ENCODE measurements around the gene RGS2. TPM values are rescaled to one million over a fixed set of nuclear protein-coding genes. Genes with fewer than 3 reads are reported as not detected.
A peak's percentile ranks its signal among the peaks of the same experiment; 100 is the strongest.

Gene RGS2
- total and polyA plus RNA-seq, 3 experiments from 2014 or later: 9.4 to 86.3 (median 10.7) TPM

DNA sequence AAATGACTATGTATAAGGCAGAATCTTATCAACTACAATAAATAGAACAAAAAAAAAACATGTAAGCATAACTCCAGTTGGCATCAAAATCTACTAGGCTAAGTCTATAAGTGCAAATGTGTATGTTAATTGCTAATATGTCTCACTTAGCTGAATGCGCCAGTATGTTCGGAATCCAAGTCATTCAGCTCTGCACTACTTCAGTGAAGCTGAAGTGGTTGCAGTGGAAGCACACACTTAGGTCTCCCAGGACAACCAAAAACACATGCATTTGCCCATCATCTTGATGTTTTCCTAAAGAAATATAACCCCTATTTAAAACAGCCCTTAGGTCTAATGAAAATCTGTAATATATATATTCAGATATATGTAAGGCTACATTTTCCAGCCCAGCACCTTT lies 41.0 kb upstream of the RGS2 start:
- H3K9me3 Mint-ChIP-seq: no peaks in the 10 kb centered on the region
- Histone ChIP-seq H3K4me3 (ENCODE audit: low read length) (no peak overlapping the region), H3K36me3 (ENCODE audit: insufficient read depth, low read length) (no peaks in the 10 kb centered on the region), H3K27me3 (ENCODE audit: insufficient read depth, low read length, poor library complexity, severe bottlenecking) (no peaks in the 10 kb centered on the region), H3K9me3 (ENCODE audit: low read length) (no peaks in the 10 kb centered on the region), H3K4me1 (ENCODE audit: insufficient read depth, low read length) (no peaks in the 10 kb centered on the region), H3K27ac (ENCODE audit: low read depth, low read length) (no peak overlapping the region)
- CTCF ChIA-PET: no interaction called here
- H3K4me1 Mint-ChIP-seq: no peaks in the 10 kb centered on the region
- no peaks in the 10 kb centered on the region for H3K36me3 Mint-ChIP-seq
- H3K27ac Mint-ChIP-seq: no peak overlapping the region
- peaks cover 0 to 9% of the 10 kb centered on the region in 2 donors for H3K27me3 Mint-ChIP-seq
- no peak overlapping the region for H3K4me3 Mint-ChIP-seq
- POLR2A ChIA-PET: no interaction called here
- DNase-seq: no peak

DNA sequence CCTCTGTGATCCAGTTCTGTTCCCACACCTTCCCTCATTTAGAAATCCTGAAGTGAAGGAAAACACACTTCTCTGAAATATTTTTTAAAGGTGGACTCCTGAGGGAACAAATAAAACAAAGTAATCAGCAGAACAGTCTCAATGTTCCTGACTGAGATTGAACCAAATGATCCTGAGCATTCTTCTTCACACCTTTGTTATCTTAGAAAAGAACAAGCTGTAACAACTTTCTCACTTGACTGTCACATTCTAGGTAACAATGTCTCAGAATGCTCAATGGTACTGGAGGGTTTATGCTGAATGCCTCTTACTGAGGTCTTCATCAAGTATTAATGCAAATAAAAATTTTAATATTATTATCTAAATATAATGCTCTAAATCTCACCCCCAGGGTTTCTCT lies 40.4 kb upstream of the RGS2 start:
- Histone ChIP-seq H3K4me1 (ENCODE audit: insufficient read depth, low read length) (no peaks in the 10 kb centered on the region), H3K36me3 (ENCODE audit: insufficient read depth, low read length) (no peaks in the 10 kb centered on the region), H3K9me3 (ENCODE audit: low read length) (no peaks in the 10 kb centered on the region), H3K27me3 (ENCODE audit: insufficient read depth, low read length, poor library complexity, severe bottlenecking) (no peaks in the 10 kb centered on the region), H3K4me3 (ENCODE audit: low read length) (no peak overlapping the region), H3K27ac (ENCODE audit: low read depth, low read length) (no peak overlapping the region)
- no peak for DNase-seq
- no peaks in the 10 kb centered on the region for H3K36me3 Mint-ChIP-seq
- H3K27ac Mint-ChIP-seq: no peak overlapping the region
- ChIA-PET CTCF (no interaction called here), POLR2A (no interaction called here)
- no peaks in the 10 kb centered on the region for H3K4me1 Mint-ChIP-seq
- no peaks in the 10 kb centered on the region for H3K9me3 Mint-ChIP-seq
- peaks cover 0 to 9% of the 10 kb centered on the region in 2 donors for H3K27me3 Mint-ChIP-seq
- H3K4me3 Mint-ChIP-seq: no peak overlapping the region

DNA sequence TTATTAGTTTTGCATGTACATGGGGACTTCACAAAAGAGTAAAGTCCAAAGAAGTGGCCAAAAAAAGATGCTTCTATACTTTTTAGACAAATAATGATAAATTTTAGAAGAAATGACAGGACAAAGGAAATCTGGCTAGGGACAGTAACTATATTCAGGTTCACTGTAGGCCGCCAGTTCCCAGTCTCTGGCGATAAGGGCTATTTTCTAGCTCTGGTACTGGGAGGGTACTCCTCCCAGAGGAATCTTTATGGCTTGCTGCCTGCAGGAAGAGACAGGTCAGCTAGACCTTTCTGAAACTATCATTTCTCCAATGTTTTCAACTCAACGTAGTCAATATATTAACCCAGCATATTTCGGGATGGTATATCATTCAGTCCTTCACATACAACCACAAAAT lies 37.5 kb upstream of the RGS2 start:
- H3K36me3 ChIP-seq (ENCODE audit: insufficient read depth, low read length): no peaks in the 10 kb centered on the region
- H3K27ac Mint-ChIP-seq: no peak overlapping the region
- H3K4me1 Mint-ChIP-seq: no peaks in the 10 kb centered on the region
- H3K27me3 Mint-ChIP-seq: peaks cover 0 to 9% of the 10 kb centered on the region in 2 donors
- H3K4me3 Mint-ChIP-seq: no peak overlapping the region
- no peaks in the 10 kb centered on the region for H3K9me3 ChIP-seq (ENCODE audit: low read length)
- no peak overlapping the region for H3K27ac ChIP-seq (ENCODE audit: low read depth, low read length)
- H3K9me3 Mint-ChIP-seq: no peaks in the 10 kb centered on the region
- H3K27me3 ChIP-seq (ENCODE audit: insufficient read depth, low read length, poor library complexity, severe bottlenecking): no peaks in the 10 kb centered on the region
- no peak overlapping the region for H3K4me3 ChIP-seq (ENCODE audit: low read length)
- no peaks in the 10 kb centered on the region for H3K4me1 ChIP-seq (ENCODE audit: insufficient read depth, low read length)
- no peaks in the 10 kb centered on the region for H3K36me3 Mint-ChIP-seq
- DNase-seq: no peak
- ChIA-PET CTCF (interaction anchor here (0.8 kb wide), 1 partner anchor 20 kb away, joined by 3 read pairs; no protein-coding TSS in a partner anchor), POLR2A (no interaction called here)

DNA sequence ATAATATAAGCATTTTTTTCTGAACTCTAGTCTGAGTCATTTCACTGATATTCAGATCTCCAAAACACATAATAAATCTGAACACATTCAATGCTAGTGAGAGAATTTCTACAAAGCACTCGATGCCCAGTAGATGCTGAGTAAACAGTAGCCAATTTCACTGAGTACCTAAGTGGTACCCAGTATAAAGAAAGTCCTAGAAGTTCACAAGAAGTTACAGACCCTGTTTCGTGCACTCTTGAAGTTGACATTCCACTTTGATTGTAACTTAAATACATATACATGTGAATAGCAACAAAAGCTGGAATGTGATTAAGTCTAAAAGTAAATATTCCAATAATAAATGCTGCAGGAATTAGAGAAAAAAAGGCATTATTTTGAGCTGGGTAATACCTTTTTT lies 33.2 kb upstream of the RGS2 start:
- H3K27me3 ChIP-seq (ENCODE audit: insufficient read depth, low read length, poor library complexity, severe bottlenecking): no peaks in the 10 kb centered on the region
- Mint-ChIP-seq H3K9me3 (no peaks in the 10 kb centered on the region), H3K27me3 (no peaks in the 10 kb centered on the region), H3K4me1 (no peaks in the 10 kb centered on the region), H3K4me3 (no peak overlapping the region), H3K27ac (no peak overlapping the region), H3K36me3 (no peaks in the 10 kb centered on the region)
- no peak overlapping the region for H3K4me3 ChIP-seq (ENCODE audit: low read length)
- POLR2A ChIA-PET: no interaction called here
- H3K4me1 ChIP-seq (ENCODE audit: insufficient read depth, low read length): no peaks in the 10 kb centered on the region
- H3K9me3 ChIP-seq (ENCODE audit: low read length): no peaks in the 10 kb centered on the region
- DNase-seq: no peak
- CTCF ChIA-PET: no interaction called here
- H3K36me3 ChIP-seq (ENCODE audit: insufficient read depth, low read length): no peaks in the 10 kb centered on the region
- H3K27ac ChIP-seq (ENCODE audit: low read depth, low read length): no peak overlapping the region

DNA sequence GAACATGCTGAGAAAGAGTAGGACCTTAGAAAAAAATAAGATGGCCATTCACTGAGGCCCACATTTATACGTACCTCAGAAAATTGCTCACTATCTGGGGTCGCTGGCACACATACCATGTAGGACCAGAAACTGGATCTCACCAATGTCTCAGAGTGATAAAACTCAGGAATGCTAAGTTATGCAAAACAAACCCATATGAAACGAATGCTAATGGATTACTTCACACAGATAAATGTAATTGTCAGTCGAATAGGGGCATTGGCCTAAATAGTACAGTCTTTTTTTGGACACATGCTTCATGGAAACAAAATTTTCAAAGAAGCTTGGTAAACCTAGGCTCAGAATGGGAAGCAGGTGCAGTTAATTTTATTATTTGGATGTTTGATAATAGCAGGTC lies 32.6 kb upstream of the RGS2 start:
- DNase-seq: no peak

DNA sequence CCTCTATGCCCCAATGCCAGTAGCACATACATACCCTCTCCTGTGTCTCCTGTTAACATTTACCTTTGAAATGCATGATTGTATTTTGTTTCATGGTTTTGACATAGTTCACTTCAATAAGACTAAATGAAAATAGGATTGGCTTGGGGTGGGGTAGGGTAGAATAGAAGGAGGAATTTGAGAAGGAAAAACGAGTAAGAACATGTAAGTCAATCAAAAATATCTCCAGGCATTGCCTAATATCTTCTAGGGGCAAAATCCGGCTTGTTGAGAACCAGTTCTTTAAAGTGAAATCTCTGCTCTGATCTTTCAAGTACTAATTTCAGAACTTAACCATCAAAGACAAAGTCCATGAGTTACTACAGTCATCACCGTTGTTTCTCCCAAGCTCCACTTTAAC lies 31.8 kb upstream of the RGS2 start:
- H3K4me1 ChIP-seq (ENCODE audit: insufficient read depth, low read length): no peaks in the 10 kb centered on the region
- ChIA-PET POLR2A (no interaction called here), CTCF (no interaction called here)
- no peaks in the 10 kb centered on the region for H3K36me3 ChIP-seq (ENCODE audit: insufficient read depth, low read length)
- H3K27ac ChIP-seq (ENCODE audit: low read depth, low read length): no peak overlapping the region
- Mint-ChIP-seq H3K27ac (peak overlapping the region in 1 of 8 donors; percentile 35), H3K4me3 (no peak overlapping the region), H3K9me3 (no peaks in the 10 kb centered on the region), H3K36me3 (no peaks in the 10 kb centered on the region), H3K4me1 (no peaks in the 10 kb centered on the region), H3K27me3 (peaks cover 0 to 3% of the 10 kb centered on the region in 2 donors)
- H3K9me3 ChIP-seq (ENCODE audit: low read length): no peaks in the 10 kb centered on the region
- DNase-seq: no peak
- no peaks in the 10 kb centered on the region for H3K27me3 ChIP-seq (ENCODE audit: insufficient read depth, low read length, poor library complexity, severe bottlenecking)
- no peak overlapping the region for H3K4me3 ChIP-seq (ENCODE audit: low read length)

More for the DNA sequence above, 32.6 kb upstream of the RGS2 start:
- no peak overlapping the region for H3K27ac Mint-ChIP-seq
- no peak overlapping the region for H3K27ac ChIP-seq (ENCODE audit: low read depth, low read length)
- H3K4me1 Mint-ChIP-seq: no peaks in the 10 kb centered on the region
- no peaks in the 10 kb centered on the region for H3K27me3 ChIP-seq (ENCODE audit: insufficient read depth, low read length, poor library complexity, severe bottlenecking)
- peaks cover 0 to 3% of the 10 kb centered on the region in 2 donors for H3K27me3 Mint-ChIP-seq
- no peaks in the 10 kb centered on the region for H3K36me3 Mint-ChIP-seq
- no peak overlapping the region for H3K4me3 Mint-ChIP-seq
- ChIA-PET CTCF (no interaction called here), POLR2A (no interaction called here)
- no peak overlapping the region for H3K4me3 ChIP-seq (ENCODE audit: low read length)
- no peaks in the 10 kb centered on the region for H3K4me1 ChIP-seq (ENCODE audit: insufficient read depth, low read length)
- H3K9me3 ChIP-seq (ENCODE audit: low read length): no peaks in the 10 kb centered on the region
- no peaks in the 10 kb centered on the region for H3K36me3 ChIP-seq (ENCODE audit: insufficient read depth, low read length)
- no peaks in the 10 kb centered on the region for H3K9me3 Mint-ChIP-seq

DNA sequence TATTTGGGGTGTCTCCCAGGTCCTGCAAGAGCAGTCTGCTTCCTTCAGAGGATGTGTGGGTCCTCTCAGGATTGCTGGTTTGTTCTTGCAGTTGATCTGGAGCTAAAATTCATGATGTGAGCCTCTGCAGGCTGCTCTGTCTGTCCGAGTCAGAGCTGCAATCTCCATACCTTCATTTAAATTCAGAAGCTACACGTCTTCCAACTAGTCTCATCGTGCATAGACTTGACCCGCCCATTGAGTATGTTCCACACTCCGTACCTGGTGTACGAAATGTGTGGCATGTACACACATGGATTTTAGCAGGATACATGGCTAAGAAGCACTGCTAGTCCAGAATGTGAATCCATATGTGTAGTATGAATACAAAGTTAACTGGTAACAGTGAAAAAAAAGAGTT lies 25.0 kb upstream of the RGS2 start:
- Histone ChIP-seq H3K4me3 (ENCODE audit: low read length) (no peak overlapping the region), H3K27me3 (ENCODE audit: insufficient read depth, low read length, poor library complexity, severe bottlenecking) (no peaks in the 10 kb centered on the region), H3K36me3 (ENCODE audit: insufficient read depth, low read length) (no peaks in the 10 kb centered on the region), H3K27ac (ENCODE audit: low read depth, low read length) (no peak overlapping the region), H3K9me3 (ENCODE audit: low read length) (no peaks in the 10 kb centered on the region), H3K4me1 (ENCODE audit: insufficient read depth, low read length) (no peaks in the 10 kb centered on the region)
- Mint-ChIP-seq H3K27me3 (peaks cover 9 to 12% of the 10 kb centered on the region in 2 donors), H3K27ac (no peak overlapping the region), H3K4me3 (no peak overlapping the region), H3K36me3 (peaks cover 0 to 4% (median 0%) of the 10 kb centered on the region in 3 donors), H3K4me1 (no peaks in the 10 kb centered on the region), H3K9me3 (no peaks in the 10 kb centered on the region)
- ChIA-PET CTCF (no interaction called here), POLR2A (no interaction called here)
- no peak for DNase-seq

DNA sequence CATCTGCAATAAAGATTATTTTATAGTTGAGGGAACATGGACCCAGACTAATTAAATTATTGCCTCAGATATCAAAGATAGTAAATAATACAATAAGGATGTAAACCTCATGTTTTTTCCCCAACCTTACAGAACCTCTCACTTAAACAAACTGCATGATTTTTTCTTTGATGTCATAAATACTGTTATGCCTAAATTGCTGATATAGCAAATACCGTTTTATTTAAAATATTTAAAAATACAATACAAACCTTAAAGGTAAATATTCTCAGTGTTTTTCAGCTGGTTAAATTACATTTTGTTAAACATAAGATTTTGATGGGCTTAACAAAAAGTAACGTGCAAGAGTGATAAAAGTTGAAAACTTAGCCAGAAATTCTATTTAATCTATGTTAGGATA lies 24.4 kb upstream of the RGS2 start:
- Mint-ChIP-seq H3K4me1 (no peaks in the 10 kb centered on the region), H3K9me3 (no peaks in the 10 kb centered on the region), H3K27me3 (peaks cover 9 to 12% of the 10 kb centered on the region in 2 donors), H3K27ac (no peak overlapping the region), H3K4me3 (no peak overlapping the region), H3K36me3 (peaks cover 0 to 4% (median 0%) of the 10 kb centered on the region in 3 donors)
- POLR2A ChIA-PET: no interaction called here
- no peak for DNase-seq
- H3K36me3 ChIP-seq (ENCODE audit: insufficient read depth, low read length): no peaks in the 10 kb centered on the region
- no peaks in the 10 kb centered on the region for H3K27me3 ChIP-seq (ENCODE audit: insufficient read depth, low read length, poor library complexity, severe bottlenecking)
- CTCF ChIA-PET: no interaction called here
- no peak overlapping the region for H3K27ac ChIP-seq (ENCODE audit: low read depth, low read length)
- H3K4me3 ChIP-seq (ENCODE audit: low read length): no peak overlapping the region
- no peaks in the 10 kb centered on the region for H3K4me1 ChIP-seq (ENCODE audit: insufficient read depth, low read length)
- no peaks in the 10 kb centered on the region for H3K9me3 ChIP-seq (ENCODE audit: low read length)

DNA sequence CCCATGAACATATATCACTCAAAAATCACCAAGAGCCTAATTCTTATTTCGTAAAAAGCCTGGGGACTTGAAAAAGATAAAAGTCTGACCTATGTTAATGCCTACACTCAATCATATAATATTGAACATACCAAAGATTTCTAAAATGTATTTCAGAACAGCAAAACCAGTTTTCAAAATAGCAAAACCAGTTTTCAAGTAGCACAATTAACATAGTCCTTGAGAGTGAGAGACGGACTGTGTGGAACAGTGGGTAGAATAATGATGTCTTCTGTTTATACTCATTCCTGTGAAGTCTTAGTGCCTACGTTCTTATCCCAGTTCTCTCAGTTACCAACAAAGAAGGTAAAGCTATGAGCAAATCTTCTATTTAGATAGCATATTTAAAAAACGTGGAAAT lies 22.3 kb upstream of the RGS2 start:
- Histone ChIP-seq H3K4me1 (ENCODE audit: insufficient read depth, low read length) (no peaks in the 10 kb centered on the region), H3K36me3 (ENCODE audit: insufficient read depth, low read length) (no peaks in the 10 kb centered on the region), H3K9me3 (ENCODE audit: low read length) (no peaks in the 10 kb centered on the region), H3K4me3 (ENCODE audit: low read length) (no peak overlapping the region), H3K27ac (ENCODE audit: low read depth, low read length) (no peak overlapping the region), H3K27me3 (ENCODE audit: insufficient read depth, low read length, poor library complexity, severe bottlenecking) (no peaks in the 10 kb centered on the region)
- H3K9me3 Mint-ChIP-seq: peaks cover 0 to 1% (median 0%) of the 10 kb centered on the region in 5 donors
- ChIA-PET POLR2A (no interaction called here), CTCF (interaction anchor here (0.6 kb wide), 1 partner anchor 19 kb away, joined by 3 read pairs; no protein-coding TSS in a partner anchor)
- H3K27me3 Mint-ChIP-seq: peaks cover 8 to 22% of the 10 kb centered on the region in 2 donors
- no peak overlapping the region for H3K27ac Mint-ChIP-seq
- no peak for DNase-seq
- H3K4me3 Mint-ChIP-seq: no peak overlapping the region
- peaks cover 0 to 4% (median 0%) of the 10 kb centered on the region in 3 donors for H3K36me3 Mint-ChIP-seq
- no peaks in the 10 kb centered on the region for H3K4me1 Mint-ChIP-seq
